Gastrocnemius medialis (tissue), 4 donors: ENCODE results near the gene TMEM187. TPM values are rescaled to one million over a fixed set of nuclear protein-coding genes. Genes with fewer than 3 reads are reported as not detected.

Experiments used
- ATAC-seq, 2 donors: fragments of 150-250 bp; one replicate each; pipeline ENCODE4 v1.9.1; 2016
- DNase-seq, 2 donors: peaks; one replicate each; pipeline ENCODE4 v3.0.0-alpha.2; 2019
- H3K27ac ChIP-seq, 4 donors: fragments of 200-600 bp; sonication (generic); 1 replicate in 1 of 4; 2 replicates in 3 of 4; pipeline ENCODE4 v1.5.1; 2016 to 2018; ENCODE audit warnings: mild to moderate bottlenecking in 2 of 4, moderate library complexity in 1 of 4
- H3K27me3 ChIP-seq, 3 donors: fragments of 200-600 bp; sonication (generic) in 2 of 3; 1 replicate in 1 of 3; 2 replicates in 2 of 3; pipeline versions ENCODE4 v1.5.1 to v1.6.0; 2016 to 2019; ENCODE audit warnings: mild to moderate bottlenecking in 1 of 3, moderate library complexity in 1 of 3
- H3K36me3 ChIP-seq, 2 donors: fragments of 200-600 bp; sonication (generic) in 1 of 2; one replicate each; pipeline ENCODE4 v1.5.1; 2017 to 2018
- H3K4me1 ChIP-seq, 2 donors: fragments of 200-600 bp; sonication (generic) in 1 of 2; one replicate each; pipeline ENCODE4 v1.5.1; 2016 to 2017; ENCODE audit warnings: mild to moderate bottlenecking in 2 of 2
- H3K4me3 ChIP-seq, 4 donors: fragments of 200-600 bp; sonication (generic) in 3 of 4; 1 replicate in 1 of 4; 2 replicates in 3 of 4; pipeline ENCODE4 v1.5.1; 2016 to 2019; ENCODE audit warnings: mild to moderate bottlenecking in 2 of 4
- H3K9me3 ChIP-seq, 3 donors: fragments of 200-600 bp; sonication (generic) in 2 of 3; 1 replicate in 1 of 3; 2 replicates in 2 of 3; pipeline ENCODE4 v1.5.1; 2016 to 2019
- POLR2A ChIP-seq, 2 donors: fragments of 450-650 bp; IDR thresholded peaks; one replicate each; pipeline ENCODE4 v1.6.1; 2017; ENCODE audit warnings: antibody characterized with exemption in 2 of 2, mild to moderate bottlenecking in 2 of 2, moderate library complexity in 2 of 2
- in situ Hi-C, 4 donors: fragments of 200-750 bp; cut with MboI; loops; one replicate each; pipeline versions ENCODE4 v1.15.0 to v1.8.0; 2017; ENCODE audit warnings: low sequenced_read_pairs in 4 of 4
- intact Hi-C: fragments of 100-400 bp; cut with DNase I; formaldehyde crosslinking; loops from one replicate; pipeline ENCODE4 v1.15.1; 2023; ENCODE audit warnings: low total_unique reads
- total RNA-seq, 4 donors: library from RNA; depleted of rRNA; stranded (reverse); fragments of >200 nt; gene quantifications; one replicate each; pipeline versions ENCODE4 v1.1.0 to v1.2.3, GENCODE V29; 2016
- TF ChIP-seq, protein P1 (sequence below), 5 experiments: fragments of 450-650 bp in 3 of 5; fragments of 200-600 bp in 2 of 5; sonication (generic) in 2 of 5; IDR thresholded peaks in 4 of 5; conservative IDR thresholded peaks in 1 of 5; 1 replicate in 4 of 5; 2 replicates in 1 of 5; pipeline ENCODE4 v1.5.1; 2016 to 2019; ENCODE audit warnings: antibody characterized with exemption in 5 of 5, mild to moderate bottlenecking in 3 of 5, moderate library complexity in 3 of 5

The TMEM187 gene
- total RNA-seq, 4 donors from 2014 or later = 1.3 to 8.6 (median 3.8) TPM

DNA sequence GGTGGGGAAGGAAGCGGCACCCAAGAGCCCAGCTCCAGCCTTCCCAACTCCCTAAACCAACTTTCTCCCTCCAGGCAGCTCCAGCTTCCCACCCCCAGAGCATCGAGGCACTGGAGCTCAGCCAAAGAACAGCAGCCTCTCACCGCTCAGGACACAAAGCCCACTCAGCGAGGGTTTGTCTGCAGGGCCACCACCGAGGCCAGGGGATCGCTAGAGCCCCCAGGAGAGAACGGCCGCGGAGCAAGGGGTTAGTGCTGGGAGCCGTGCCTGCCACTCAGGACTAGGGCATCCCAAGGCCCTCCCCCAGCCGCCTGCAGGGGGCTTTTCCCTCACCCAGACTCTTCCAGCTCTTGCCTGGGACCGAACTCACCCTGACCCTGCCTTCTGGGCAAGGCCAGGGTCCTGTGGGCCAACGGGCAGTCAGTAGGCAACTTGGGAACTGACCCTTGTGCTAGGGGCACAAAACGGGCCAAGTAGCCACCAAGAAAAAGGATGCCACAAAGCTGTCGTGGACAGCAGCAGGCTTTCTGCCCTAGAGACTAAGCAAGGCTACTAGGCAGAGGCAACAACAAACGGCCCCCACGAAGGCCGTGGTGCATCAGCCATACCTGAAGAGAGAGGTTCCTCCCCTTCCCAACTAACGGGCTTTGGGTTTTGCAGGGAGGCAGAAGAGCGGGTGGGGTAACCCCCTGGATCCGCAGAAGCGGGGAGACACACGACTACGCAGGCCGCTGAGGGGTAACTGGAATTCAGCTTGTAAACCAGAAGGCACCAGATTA is 3.2 kb upstream of the TMEM187 start:
- peaks cover 43 to 53% of the 10 kb centered on the region in 2 donors for H3K4me1 ChIP-seq
- intact Hi-C loops = loop anchor here (5.0 kb wide), 1 partner anchor 177 kb away; the partner anchor contains the start of genes IDH3G and SSR4
- in situ Hi-C loops = loop anchor here in 3 of 4 donors (25.0 kb wide), 4 partner anchors 93 to 1007 kb away; partner anchors contain the start of genes IDH3G (in 2 of the 3), SRPK3 (in 2 of the 3), SSR4 (in 2 of the 3) and G6PD (in 1 of the 3)

DNA sequence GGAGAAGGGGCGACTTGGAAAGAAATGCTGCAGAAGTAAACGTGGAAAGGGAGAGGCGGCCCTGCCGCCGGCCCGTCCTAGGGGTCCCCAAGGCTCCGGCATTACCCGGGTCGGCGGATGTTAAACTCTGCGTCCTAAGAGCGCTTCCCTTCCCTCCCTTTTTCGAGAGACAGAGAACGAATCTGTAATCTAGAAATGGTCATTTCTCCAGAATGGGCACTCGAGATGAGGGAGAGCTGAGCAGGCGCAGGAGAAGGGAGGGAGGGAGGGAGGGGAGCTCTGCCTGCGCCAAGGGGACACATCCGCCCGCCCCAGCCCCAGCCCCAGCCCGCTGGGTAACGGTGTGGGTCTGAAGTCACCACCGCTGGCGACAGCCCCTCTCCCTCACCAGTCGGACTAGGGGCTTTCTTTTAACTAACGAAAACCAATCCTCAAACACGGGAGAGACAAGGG is 2.6 kb upstream of the TMEM187 start:
- H3K4me3 ChIP-seq = peak overlapping the region; percentile 73 to 94 (median 85)
- ATAC-seq (no peak), DNase-seq (no peak)
- H3K27me3 ChIP-seq = no peaks in the 10 kb centered on the region
- peaks cover 43 to 59% of the 10 kb centered on the region in 2 donors for H3K4me1 ChIP-seq
- intact Hi-C loops (loop anchor here (2.0 to 10.0 kb wide), 3 partner anchors 77 to 405 kb away; partner anchors contain the start of genes EMD, FLNA, IDH3G and SSR4), in situ Hi-C loops (loop anchor here in 3 of 4 donors (25.0 kb wide), 4 partner anchors 92 to 1008 kb away; partner anchors contain the start of genes IDH3G (in 2 of the 3), SRPK3 (in 2 of the 3), SSR4 (in 2 of the 3) and G6PD (in 1 of the 3))
- H3K27ac ChIP-seq = peak overlapping the region; percentile 95 to 100 (median 98)
- no peaks in the 10 kb centered on the region for H3K36me3 ChIP-seq
- no peaks in the 10 kb centered on the region for H3K9me3 ChIP-seq
- TF ChIP-seq POLR2A (IDR thresholded peaks at IDR 0.05) = no peak
- TF ChIP-seq, protein P1, sequence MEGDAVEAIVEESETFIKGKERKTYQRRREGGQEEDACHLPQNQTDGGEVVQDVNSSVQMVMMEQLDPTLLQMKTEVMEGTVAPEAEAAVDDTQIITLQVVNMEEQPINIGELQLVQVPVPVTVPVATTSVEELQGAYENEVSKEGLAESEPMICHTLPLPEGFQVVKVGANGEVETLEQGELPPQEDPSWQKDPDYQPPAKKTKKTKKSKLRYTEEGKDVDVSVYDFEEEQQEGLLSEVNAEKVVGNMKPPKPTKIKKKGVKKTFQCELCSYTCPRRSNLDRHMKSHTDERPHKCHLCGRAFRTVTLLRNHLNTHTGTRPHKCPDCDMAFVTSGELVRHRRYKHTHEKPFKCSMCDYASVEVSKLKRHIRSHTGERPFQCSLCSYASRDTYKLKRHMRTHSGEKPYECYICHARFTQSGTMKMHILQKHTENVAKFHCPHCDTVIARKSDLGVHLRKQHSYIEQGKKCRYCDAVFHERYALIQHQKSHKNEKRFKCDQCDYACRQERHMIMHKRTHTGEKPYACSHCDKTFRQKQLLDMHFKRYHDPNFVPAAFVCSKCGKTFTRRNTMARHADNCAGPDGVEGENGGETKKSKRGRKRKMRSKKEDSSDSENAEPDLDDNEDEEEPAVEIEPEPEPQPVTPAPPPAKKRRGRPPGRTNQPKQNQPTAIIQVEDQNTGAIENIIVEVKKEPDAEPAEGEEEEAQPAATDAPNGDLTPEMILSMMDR (IDR thresholded peaks at IDR 0.05 in 4 of 5, conservative IDR thresholded peaks at IDR 0.05 in 1 of 5) = no peak

More for the DNA sequence above, 3.2 kb upstream of the TMEM187 start:
- H3K4me3 ChIP-seq = peak overlapping the region; percentile 73 to 94 (median 85)
- no peaks in the 10 kb centered on the region for H3K9me3 ChIP-seq
- TF ChIP-seq POLR2A (IDR thresholded peaks at IDR 0.05) = peak in 1 of 2 donors; percentile 4
- TF ChIP-seq, protein P1 (IDR thresholded peaks at IDR 0.05 in 4 of 5, conservative IDR thresholded peaks at IDR 0.05 in 1 of 5) = no peak
- ATAC-seq (no peak), DNase-seq (no peak)
- no peaks in the 10 kb centered on the region for H3K36me3 ChIP-seq
- H3K27ac ChIP-seq = peak overlapping the region; percentile 95 to 100 (median 98)
- H3K27me3 ChIP-seq = no peaks in the 10 kb centered on the region

DNA sequence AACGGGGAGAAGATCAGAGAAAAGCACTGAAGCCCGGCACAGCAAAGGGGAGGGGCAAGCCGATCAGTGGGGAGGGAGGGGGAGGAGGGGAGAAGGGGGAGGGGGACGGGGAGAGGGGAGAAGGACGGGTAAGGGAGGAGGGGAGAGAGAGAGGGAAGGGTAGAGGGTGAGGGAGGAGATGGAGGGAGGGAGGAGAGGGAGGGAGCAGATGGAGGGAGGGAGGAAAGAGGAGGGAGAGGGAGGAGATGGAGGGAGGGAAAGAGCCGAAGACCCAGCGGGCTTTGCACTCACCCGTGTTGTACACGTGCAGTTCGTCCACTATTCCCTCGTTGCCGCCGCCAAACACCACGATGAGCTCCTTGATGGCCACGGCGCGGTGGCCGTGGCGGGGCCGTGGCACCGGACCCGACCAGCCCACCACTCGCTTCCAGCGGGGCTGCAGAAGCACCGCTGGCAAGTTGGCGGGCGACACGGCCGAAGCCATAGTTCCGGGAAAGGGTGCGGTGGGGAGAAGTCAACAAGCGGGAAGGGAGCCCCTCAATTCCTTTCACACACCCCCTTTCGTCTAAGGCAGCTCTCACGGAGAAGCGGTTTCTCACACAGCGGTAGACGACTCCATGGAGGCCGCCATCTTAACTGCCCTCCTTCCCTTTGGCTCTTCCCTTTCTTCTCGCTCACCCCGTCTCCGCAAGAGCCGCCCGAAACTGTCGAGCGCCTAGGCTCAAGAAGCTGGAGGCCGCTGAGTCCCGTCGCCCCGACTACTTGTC is 2.0 kb upstream of the TMEM187 start:
- no peaks in the 10 kb centered on the region for H3K9me3 ChIP-seq
- H3K36me3 ChIP-seq = no peaks in the 10 kb centered on the region
- in situ Hi-C loops (loop anchor here in 3 of 4 donors (25.0 kb wide), 4 partner anchors 92 to 1008 kb away; partner anchors contain the start of genes IDH3G (in 2 of the 3), SRPK3 (in 2 of the 3), SSR4 (in 2 of the 3) and G6PD (in 1 of the 3)), intact Hi-C loops (loop anchor here (1.0 to 10.0 kb wide), 4 partner anchors 42 to 404 kb away; partner anchors contain the start of genes EMD, FLNA and MECP2)
- H3K27ac ChIP-seq = peak overlapping the region; percentile 95 to 100 (median 98)
- peaks cover 43 to 59% of the 10 kb centered on the region in 2 donors for H3K4me1 ChIP-seq
- DNase-seq (no peak), ATAC-seq (peak in 1 of 2 donors; percentile 12)
- H3K4me3 ChIP-seq = peak overlapping the region; percentile 73 to 94 (median 85)
- TF ChIP-seq, protein P1 (IDR thresholded peaks at IDR 0.05 in 4 of 5, conservative IDR thresholded peaks at IDR 0.05 in 1 of 5) = no peak
- TF ChIP-seq POLR2A (IDR thresholded peaks at IDR 0.05) = no peak
- H3K27me3 ChIP-seq = no peaks in the 10 kb centered on the region

DNA sequence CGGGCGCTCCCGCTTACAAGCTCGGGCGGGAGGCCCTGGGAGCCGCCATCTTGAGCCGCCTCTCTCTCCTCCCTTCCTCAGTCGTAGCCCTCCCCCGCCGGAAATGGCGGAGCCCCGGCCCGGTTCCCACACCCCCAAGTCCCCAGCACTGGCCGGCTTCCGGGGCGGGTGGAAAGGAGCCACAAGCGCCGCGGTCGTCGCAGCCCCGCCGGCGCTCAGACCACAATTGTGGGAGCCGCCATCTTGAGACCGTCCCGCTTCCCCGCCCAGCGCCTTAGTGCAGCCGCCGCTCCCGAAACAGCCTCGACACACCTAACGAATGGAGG is 1.5 kb upstream of the TMEM187 start:
- H3K9me3 ChIP-seq = no peaks in the 10 kb centered on the region
- intact Hi-C loops (loop anchor here (1.0 to 10.0 kb wide), 4 partner anchors 43 to 404 kb away; partner anchors contain the start of genes EMD, FLNA and MECP2), in situ Hi-C loops (loop anchor here in 3 of 4 donors (25.0 kb wide), 4 partner anchors 91 to 1009 kb away; partner anchors contain the start of genes IDH3G (in 2 of the 3), SRPK3 (in 2 of the 3), SSR4 (in 2 of the 3) and G6PD (in 1 of the 3))
- H3K27me3 ChIP-seq = no peaks in the 10 kb centered on the region
- peaks cover 40 to 55% of the 10 kb centered on the region in 2 donors for H3K4me1 ChIP-seq
- TF ChIP-seq POLR2A (IDR thresholded peaks at IDR 0.05) = peak; percentile 61 to 64
- TF ChIP-seq, protein P1 (IDR thresholded peaks at IDR 0.05 in 4 of 5, conservative IDR thresholded peaks at IDR 0.05 in 1 of 5) = no peak
- H3K36me3 ChIP-seq = no peaks in the 10 kb centered on the region
- peak overlapping the region; percentile 95 to 100 (median 98) for H3K27ac ChIP-seq
- ATAC-seq (peak; percentile 34 to 42), DNase-seq (peak; percentile 79 to 86)
- H3K4me3 ChIP-seq = peak overlapping the region; percentile 73 to 94 (median 85)
